ENCODE data around the gene CELF1. TPM values are rescaled to one million over a fixed set of nuclear protein-coding genes. Genes with fewer than 3 reads are reported as not detected.
A peak's percentile ranks its signal among the peaks of the same experiment; 100 is the strongest.

The CELF1 gene
- total RNA-seq, 1 donor from 2014 or later, result 88.6 TPM

- Histone ChIP-seq H3K27me3 (ENCODE audit: low read depth) (peaks cover 1% of the 10 kb centered on the region), H3K27ac (replicated peaks) (no peak overlapping the region), H3K9me3 (replicated peaks) (no peaks in the 10 kb centered on the region), H3K4me1 (peaks cover 42% of the 10 kb centered on the region), H3K4me3 (no peak overlapping the region), H3K36me3 (peaks cover 53% of the 10 kb centered on the region)
- no peak for DNase-seq
- TF ChIP-seq, protein P1, sequence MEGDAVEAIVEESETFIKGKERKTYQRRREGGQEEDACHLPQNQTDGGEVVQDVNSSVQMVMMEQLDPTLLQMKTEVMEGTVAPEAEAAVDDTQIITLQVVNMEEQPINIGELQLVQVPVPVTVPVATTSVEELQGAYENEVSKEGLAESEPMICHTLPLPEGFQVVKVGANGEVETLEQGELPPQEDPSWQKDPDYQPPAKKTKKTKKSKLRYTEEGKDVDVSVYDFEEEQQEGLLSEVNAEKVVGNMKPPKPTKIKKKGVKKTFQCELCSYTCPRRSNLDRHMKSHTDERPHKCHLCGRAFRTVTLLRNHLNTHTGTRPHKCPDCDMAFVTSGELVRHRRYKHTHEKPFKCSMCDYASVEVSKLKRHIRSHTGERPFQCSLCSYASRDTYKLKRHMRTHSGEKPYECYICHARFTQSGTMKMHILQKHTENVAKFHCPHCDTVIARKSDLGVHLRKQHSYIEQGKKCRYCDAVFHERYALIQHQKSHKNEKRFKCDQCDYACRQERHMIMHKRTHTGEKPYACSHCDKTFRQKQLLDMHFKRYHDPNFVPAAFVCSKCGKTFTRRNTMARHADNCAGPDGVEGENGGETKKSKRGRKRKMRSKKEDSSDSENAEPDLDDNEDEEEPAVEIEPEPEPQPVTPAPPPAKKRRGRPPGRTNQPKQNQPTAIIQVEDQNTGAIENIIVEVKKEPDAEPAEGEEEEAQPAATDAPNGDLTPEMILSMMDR (IDR thresholded peaks at IDR 0.05; ENCODE audit: borderline replicate concordance), result no peak
- intact Hi-C loops (cut with micrococcal nuclease), result no loop called here
Observed at GRCh38 chr11:47583844-47584243, 30.9 kb upstream of the CELF1 start.

GRCh38 chr11:47578524-47579494 lies 25.9 kb upstream of the CELF1 start, which contains the start of the genes KBTBD4 and NDUFS3:
Gene KBTBD4, minus strand, starts transcription at chr11:47578970. Its CDS starts 19 bp downstream, at chr11:47578951.
Gene NDUFS3, plus strand, starts transcription at chr11:47579074. Its CDS starts 18 bp downstream, at chr11:47579092.
- TF ChIP-seq, protein P1 (IDR thresholded peaks at IDR 0.05; ENCODE audit: borderline replicate concordance), result no peak
- intact Hi-C loops (cut with micrococcal nuclease), result no loop called here
- peaks cover 67% of the 10 kb centered on the region for H3K36me3 ChIP-seq
- H3K9me3 ChIP-seq (replicated peaks), result no peaks in the 10 kb centered on the region
- peaks cover 47% of the 10 kb centered on the region for H3K4me1 ChIP-seq
- peak; percentile 88 for DNase-seq
- peak within 1 kb of the TSS; percentile 100 for H3K4me3 ChIP-seq
- H3K27me3 ChIP-seq (ENCODE audit: low read depth), result no peaks in the 10 kb centered on the region
- peak within 1 kb of the TSS; percentile 96 for H3K27ac ChIP-seq (replicated peaks)

GRCh38 chr11:47577460-47578041 lies 24.6 kb upstream of the CELF1 start:
- intact Hi-C loops (cut with micrococcal nuclease), result no loop called here
- peaks cover 67% of the 10 kb centered on the region for H3K36me3 ChIP-seq
- no peak for DNase-seq
- peaks cover 59% of the 10 kb centered on the region for H3K4me1 ChIP-seq
- no peaks in the 10 kb centered on the region for H3K27me3 ChIP-seq (ENCODE audit: low read depth)
- H3K27ac ChIP-seq (replicated peaks), result no peak overlapping the region
- H3K4me3 ChIP-seq, result peak overlapping the region; percentile 100
- no peaks in the 10 kb centered on the region for H3K9me3 ChIP-seq (replicated peaks)
- TF ChIP-seq, protein P1 (IDR thresholded peaks at IDR 0.05; ENCODE audit: borderline replicate concordance), result no peak

DNA sequence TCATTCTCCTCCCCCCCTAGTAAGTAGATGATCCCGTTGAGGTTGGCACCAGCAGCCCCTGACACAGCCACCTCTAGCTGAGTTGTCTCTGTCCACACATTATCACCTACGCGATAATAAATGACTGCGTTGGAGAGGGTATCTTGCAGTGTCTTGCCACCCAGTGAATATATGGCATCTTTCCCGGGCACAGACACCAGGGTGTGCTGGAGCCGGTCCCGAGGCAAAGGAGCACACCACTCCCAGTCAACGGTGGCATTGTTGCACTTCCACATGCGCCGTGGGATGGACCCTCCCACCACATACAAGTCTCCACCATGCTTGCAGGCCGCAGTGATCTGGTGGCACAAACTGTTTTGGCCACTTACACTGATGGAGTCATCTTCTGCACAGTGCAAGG lies 20.4 kb upstream of the CELF1 start:
- H3K4me1 ChIP-seq, result peaks cover 50% of the 10 kb centered on the region
- H3K4me3 ChIP-seq, result no peak overlapping the region
- TF ChIP-seq, protein P1 (IDR thresholded peaks at IDR 0.05; ENCODE audit: borderline replicate concordance), result no peak
- H3K27ac ChIP-seq (replicated peaks), result peak overlapping the region; percentile 62
- peak; percentile 51 for DNase-seq
- no peaks in the 10 kb centered on the region for H3K9me3 ChIP-seq (replicated peaks)
- H3K36me3 ChIP-seq, result peaks cover 65% of the 10 kb centered on the region
- intact Hi-C loops (cut with micrococcal nuclease), result no loop called here
- no peaks in the 10 kb centered on the region for H3K27me3 ChIP-seq (ENCODE audit: low read depth)

DNA sequence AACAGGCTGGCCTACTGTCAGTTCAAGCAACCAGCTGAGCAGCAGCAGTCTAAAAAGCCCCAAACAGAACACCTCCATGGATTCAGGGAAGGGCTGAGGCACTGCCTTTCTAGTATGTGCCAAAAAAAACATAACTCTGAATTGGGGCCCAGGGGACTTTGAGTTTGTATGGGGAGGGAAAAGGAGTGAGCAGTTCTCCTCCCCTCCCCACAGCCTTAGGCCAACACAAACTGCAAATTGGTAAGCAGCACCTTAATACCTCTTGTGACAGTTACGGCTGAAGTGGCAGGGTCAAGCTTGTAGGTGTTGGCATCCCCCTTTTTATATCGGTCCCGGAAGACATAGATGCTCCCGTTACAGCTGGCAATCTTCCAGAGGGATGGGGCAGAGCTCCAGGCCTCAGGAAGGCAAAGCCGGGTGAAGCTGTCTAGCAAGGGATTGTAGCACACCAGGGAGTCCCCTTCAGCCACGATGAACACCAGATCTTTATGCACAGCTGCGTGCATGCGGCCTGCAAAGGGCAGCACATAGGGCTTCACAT lies 19.9 kb upstream of the CELF1 start:
- Histone ChIP-seq H3K36me3 (peaks cover 65% of the 10 kb centered on the region), H3K9me3 (replicated peaks) (no peaks in the 10 kb centered on the region), H3K27ac (replicated peaks) (peak overlapping the region; percentile 62), H3K27me3 (ENCODE audit: low read depth) (no peaks in the 10 kb centered on the region), H3K4me1 (peaks cover 44% of the 10 kb centered on the region), H3K4me3 (no peak overlapping the region)
- TF ChIP-seq, protein P1 (IDR thresholded peaks at IDR 0.05; ENCODE audit: borderline replicate concordance), result no peak
- intact Hi-C loops (cut with micrococcal nuclease), result no loop called here
- no peak for DNase-seq
